DOHH2 (cell line): Measurements from ENCODE around the gene MYO6.

Experiments
- EZH2phosphoT487 ChIP-seq: fragments of 200-600 bp; sonication (generic); IDR thresholded peaks from 2 replicates; pipeline ENCODE4 v1.6.1; 2017; ENCODE audit warnings: borderline replicate concordance, mild to moderate bottlenecking, antibody characterized with exemption, low read length, moderate library complexity, mixed read lengths
- TF ChIP-seq, protein P1 (sequence below): fragments of 200-600 bp; sonication (generic); IDR thresholded peaks from one replicate; pipeline ENCODE4 v1.5.1; 2014; ENCODE audit warnings: antibody characterized with exemption, mild to moderate bottlenecking, low read depth, low read length; ENCODE audit not compliant: poor library complexity, severe bottlenecking

GRCh38 chr6:75893776-75894152 is 144.7 kb downstream of the MYO6 start:
- TF ChIP-seq, protein P1, sequence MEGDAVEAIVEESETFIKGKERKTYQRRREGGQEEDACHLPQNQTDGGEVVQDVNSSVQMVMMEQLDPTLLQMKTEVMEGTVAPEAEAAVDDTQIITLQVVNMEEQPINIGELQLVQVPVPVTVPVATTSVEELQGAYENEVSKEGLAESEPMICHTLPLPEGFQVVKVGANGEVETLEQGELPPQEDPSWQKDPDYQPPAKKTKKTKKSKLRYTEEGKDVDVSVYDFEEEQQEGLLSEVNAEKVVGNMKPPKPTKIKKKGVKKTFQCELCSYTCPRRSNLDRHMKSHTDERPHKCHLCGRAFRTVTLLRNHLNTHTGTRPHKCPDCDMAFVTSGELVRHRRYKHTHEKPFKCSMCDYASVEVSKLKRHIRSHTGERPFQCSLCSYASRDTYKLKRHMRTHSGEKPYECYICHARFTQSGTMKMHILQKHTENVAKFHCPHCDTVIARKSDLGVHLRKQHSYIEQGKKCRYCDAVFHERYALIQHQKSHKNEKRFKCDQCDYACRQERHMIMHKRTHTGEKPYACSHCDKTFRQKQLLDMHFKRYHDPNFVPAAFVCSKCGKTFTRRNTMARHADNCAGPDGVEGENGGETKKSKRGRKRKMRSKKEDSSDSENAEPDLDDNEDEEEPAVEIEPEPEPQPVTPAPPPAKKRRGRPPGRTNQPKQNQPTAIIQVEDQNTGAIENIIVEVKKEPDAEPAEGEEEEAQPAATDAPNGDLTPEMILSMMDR = no peak
- TF ChIP-seq EZH2phosphoT487 = no peak
